Uterus (tissue), 2 donors: ENCODE data around the gene KLF3.

ENCODE experiments used
- CTCF ChIP-seq, 4 experiments: fragments of 200-600 bp in 2 of 4; fragments of 450-650 bp in 2 of 4; sonication (generic) in 2 of 4; IDR thresholded peaks; one replicate each; pipeline ENCODE4 v1.5.1; 2016 to 2019; ENCODE audit warnings: antibody characterized with exemption in 4 of 4, mild to moderate bottlenecking in 2 of 4, moderate library complexity in 1 of 4
- POLR2A ChIP-seq, 2 donors: fragments of 450-650 bp; IDR thresholded peaks; one replicate each; pipeline ENCODE4 v1.6.1; 2016; ENCODE audit warnings: antibody characterized with exemption in 2 of 2, mild to moderate bottlenecking in 1 of 2, moderate library complexity in 1 of 2

GRCh38 chr4:38667085-38667893 is 3.3 kb downstream of the KLF3 start:
- TF ChIP-seq CTCF (IDR thresholded peaks at IDR 0.05), result peak in 1 of 4 experiments; percentile 5
- peak; percentile 60 to 73 for TF ChIP-seq POLR2A (IDR thresholded peaks at IDR 0.05)
